ENCODE results near the gene GCDH. TPM values are rescaled to one million over a fixed set of nuclear protein-coding genes. Genes with fewer than 3 reads are reported as not detected.

GCDH gene
- total RNA-seq, 4 donors from 2014 or later, result 28.5 to 33.0 (median 31.9) TPM

DNA sequence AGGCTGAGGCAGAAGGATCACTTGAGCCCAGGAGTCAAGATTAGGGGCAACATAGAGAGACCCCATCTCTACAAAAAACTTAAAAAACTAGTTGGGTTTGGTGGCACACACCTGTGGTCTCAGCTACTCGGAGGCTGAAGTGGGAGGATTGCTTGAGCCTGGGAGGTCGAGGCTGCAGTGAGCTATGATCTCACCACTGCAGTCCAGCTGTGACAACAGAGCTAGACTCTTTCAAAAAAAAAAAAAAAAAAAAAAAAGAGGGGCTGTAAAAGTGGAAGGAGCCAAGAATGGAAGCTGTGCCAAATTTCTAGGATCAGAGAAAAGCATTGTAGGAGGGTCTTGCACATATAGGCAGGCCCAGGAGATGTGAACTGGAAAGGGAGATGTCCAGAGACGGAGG is 19.3 kb upstream of the GCDH start:
- TF ChIP-seq POLR2A (IDR thresholded peaks at IDR 0.05) (no peak), EP300 (IDR thresholded peaks at IDR 0.05) (no peak), POLR2AphosphoS5 (IDR thresholded peaks at IDR 0.05) (no peak)
- TF ChIP-seq, protein P1, sequence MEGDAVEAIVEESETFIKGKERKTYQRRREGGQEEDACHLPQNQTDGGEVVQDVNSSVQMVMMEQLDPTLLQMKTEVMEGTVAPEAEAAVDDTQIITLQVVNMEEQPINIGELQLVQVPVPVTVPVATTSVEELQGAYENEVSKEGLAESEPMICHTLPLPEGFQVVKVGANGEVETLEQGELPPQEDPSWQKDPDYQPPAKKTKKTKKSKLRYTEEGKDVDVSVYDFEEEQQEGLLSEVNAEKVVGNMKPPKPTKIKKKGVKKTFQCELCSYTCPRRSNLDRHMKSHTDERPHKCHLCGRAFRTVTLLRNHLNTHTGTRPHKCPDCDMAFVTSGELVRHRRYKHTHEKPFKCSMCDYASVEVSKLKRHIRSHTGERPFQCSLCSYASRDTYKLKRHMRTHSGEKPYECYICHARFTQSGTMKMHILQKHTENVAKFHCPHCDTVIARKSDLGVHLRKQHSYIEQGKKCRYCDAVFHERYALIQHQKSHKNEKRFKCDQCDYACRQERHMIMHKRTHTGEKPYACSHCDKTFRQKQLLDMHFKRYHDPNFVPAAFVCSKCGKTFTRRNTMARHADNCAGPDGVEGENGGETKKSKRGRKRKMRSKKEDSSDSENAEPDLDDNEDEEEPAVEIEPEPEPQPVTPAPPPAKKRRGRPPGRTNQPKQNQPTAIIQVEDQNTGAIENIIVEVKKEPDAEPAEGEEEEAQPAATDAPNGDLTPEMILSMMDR (IDR thresholded peaks at IDR 0.05), result no peak
- H3K4me3 ChIP-seq, result no peak overlapping the region
- DNase-seq (ENCODE audit: low spot score in 2 of 2), result no peak
- 82% methylated on average over 3 of the region's 3 CpGs for WGBS
- H3K27ac ChIP-seq, result no peak overlapping the region
- peaks cover 10% of the 10 kb centered on the region for H3K4me1 ChIP-seq
- H3K36me3 ChIP-seq, result peaks cover 16% of the 10 kb centered on the region
- H3K9me3 ChIP-seq, result no peaks in the 10 kb centered on the region
- no peaks in the 10 kb centered on the region for H3K27me3 ChIP-seq

DNA sequence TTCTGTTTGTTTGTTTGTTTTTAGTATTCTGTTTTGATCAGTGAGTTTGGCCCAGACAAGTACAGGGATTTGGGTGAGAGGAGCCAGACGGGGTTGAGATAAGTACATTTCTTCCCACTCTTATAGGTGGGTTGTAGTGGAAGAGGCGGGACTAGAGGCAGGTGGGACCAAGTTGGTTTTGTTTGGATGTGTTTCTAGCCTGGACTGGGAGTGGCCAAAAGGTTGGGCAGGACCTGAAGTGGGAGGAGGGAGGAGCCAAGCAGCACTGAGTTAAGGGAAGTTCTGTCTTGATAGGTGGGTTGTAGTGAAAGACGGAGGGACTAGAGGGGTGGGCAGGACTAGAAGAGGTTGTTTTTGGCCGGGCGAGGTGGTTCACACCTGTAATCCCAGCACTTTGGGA is 18.7 kb upstream of the GCDH start:
- 73% methylated on average over 5 of the region's 5 CpGs for WGBS

DNA sequence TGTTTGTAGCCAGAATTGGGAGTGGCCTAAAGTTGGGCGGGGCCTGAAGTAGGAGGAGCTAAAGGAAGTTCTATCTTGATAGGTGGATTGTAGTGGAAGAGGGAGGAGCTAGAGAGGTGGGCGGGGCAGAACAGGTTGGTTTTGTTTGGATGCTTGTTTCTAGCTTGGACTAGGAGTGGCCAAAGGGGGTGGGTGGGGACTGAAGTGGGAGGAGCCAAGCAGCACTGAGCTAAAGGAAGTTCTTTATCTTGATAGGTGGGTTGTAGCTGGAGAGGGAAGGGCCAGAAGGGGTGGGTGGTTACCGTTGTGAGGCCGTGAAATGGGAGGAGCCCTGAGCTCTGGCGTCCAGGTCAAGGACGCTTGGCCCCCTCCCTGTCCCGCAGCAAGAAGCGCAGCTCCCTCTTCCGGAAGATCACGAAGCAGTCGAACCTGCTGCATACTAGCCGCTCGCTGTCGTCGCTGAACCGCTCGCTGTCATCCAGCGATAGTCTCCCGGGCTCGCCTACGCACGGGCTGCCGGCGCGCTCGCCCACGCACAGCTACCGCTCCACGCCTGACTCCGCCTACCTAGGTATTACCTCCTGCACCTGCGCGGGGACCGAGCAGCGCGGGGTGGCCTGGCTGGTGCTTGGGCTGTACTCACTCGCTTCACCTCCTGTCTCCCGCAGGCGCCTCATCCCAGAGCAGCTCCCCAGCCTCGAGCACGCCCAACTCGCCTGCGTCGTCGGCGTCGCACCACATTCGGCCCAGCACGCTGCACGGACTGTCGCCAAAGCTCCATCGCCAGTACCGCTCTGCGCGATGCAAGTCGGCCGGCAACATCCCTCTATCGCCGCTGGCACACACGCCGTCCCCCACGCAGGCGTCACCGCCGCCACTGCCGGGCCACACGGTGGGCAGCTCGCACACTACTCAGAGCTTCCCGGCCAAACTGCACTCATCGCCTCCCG is 17.7 kb upstream of the GCDH start:
- 59% methylated on average over 35 of the region's 70 CpGs for WGBS
- peak overlapping the region; percentile 13 for H3K4me3 ChIP-seq
- no peaks in the 10 kb centered on the region for H3K4me1 ChIP-seq
- no peaks in the 10 kb centered on the region for H3K27me3 ChIP-seq
- no peaks in the 10 kb centered on the region for H3K9me3 ChIP-seq
- peaks cover 31% of the 10 kb centered on the region for H3K36me3 ChIP-seq
- TF ChIP-seq POLR2AphosphoS5 (IDR thresholded peaks at IDR 0.05) (no peak), EP300 (IDR thresholded peaks at IDR 0.05) (no peak), POLR2A (IDR thresholded peaks at IDR 0.05) (no peak)
- TF ChIP-seq, protein P1 (IDR thresholded peaks at IDR 0.05), result no peak
- H3K27ac ChIP-seq, result no peak overlapping the region
- peak in 1 of 2 donors; percentile 82 for DNase-seq (ENCODE audit: low spot score in 2 of 2)

More for the DNA sequence above, 18.7 kb upstream of the GCDH start:
- Histone ChIP-seq H3K27me3 (no peaks in the 10 kb centered on the region), H3K9me3 (no peaks in the 10 kb centered on the region), H3K27ac (no peak overlapping the region), H3K36me3 (peaks cover 21% of the 10 kb centered on the region), H3K4me1 (peaks cover 5% of the 10 kb centered on the region), H3K4me3 (no peak overlapping the region)
- DNase-seq (ENCODE audit: low spot score in 2 of 2), result no peak
- TF ChIP-seq, protein P1 (IDR thresholded peaks at IDR 0.05), result no peak
- TF ChIP-seq EP300 (IDR thresholded peaks at IDR 0.05), result no peak
- no peak for TF ChIP-seq POLR2AphosphoS5 (IDR thresholded peaks at IDR 0.05)
- no peak for TF ChIP-seq POLR2A (IDR thresholded peaks at IDR 0.05)

DNA sequence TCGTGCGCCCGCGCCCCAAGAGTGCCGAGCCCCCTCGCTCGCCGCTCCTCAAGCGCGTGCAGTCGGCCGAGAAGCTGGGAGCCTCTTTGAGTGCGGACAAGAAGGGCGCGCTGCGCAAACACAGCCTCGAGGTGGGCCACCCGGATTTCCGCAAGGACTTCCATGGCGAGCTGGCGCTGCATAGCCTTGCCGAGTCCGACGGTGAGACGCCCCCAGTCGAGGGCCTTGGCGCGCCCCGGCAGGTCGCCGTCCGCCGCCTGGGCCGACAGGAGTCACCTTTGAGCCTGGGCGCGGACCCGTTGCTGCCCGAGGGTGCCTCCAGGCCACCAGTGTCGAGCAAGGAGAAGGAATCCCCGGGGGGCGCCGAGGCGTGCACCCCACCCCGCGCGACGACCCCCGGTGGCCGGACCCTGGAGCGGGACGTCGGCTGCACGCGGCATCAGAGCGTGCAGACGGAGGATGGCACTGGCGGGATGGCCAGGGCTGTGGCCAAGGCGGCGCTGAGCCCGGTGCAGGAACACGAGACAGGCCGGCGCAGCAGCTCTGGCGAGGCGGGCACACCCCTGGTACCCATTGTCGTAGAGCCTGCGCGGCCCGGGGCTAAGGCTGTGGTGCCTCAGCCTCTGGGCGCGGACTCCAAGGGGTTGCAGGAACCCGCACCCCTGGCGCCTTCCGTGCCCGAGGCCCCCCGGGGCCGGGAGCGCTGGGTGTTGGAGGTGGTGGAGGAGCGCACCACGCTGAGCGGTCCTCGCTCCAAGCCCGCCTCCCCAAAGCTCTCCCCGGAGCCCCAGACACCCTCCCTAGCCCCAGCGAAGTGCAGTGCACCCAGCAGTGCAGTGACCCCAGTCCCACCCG is 16.8 kb upstream of the GCDH start:
- Histone ChIP-seq H3K27ac (no peak overlapping the region), H3K4me1 (no peaks in the 10 kb centered on the region), H3K27me3 (no peaks in the 10 kb centered on the region), H3K36me3 (peaks cover 38% of the 10 kb centered on the region), H3K4me3 (no peak overlapping the region), H3K9me3 (no peaks in the 10 kb centered on the region)
- WGBS, result 81% methylated on average over 43 of the region's 86 CpGs
- TF ChIP-seq, protein P1 (IDR thresholded peaks at IDR 0.05), result no peak
- no peak for TF ChIP-seq POLR2A (IDR thresholded peaks at IDR 0.05)
- TF ChIP-seq EP300 (IDR thresholded peaks at IDR 0.05), result no peak
- no peak for TF ChIP-seq POLR2AphosphoS5 (IDR thresholded peaks at IDR 0.05)
- no peak for DNase-seq (ENCODE audit: low spot score in 2 of 2)
